Testis (tissue), 2 donors: Measurements from ENCODE around the gene LAMA3.

Source experiments
- POLR2A ChIP-seq: fragments of 450-650 bp; IDR thresholded peaks from one replicate; pipeline ENCODE4 v1.6.1; 2017; ENCODE audit warnings: antibody characterized with exemption, mild to moderate bottlenecking, moderate library complexity
- TF ChIP-seq, protein P1 (sequence below), 3 experiments: fragments of 450-650 bp in 2 of 3; fragments of 200-600 bp in 1 of 3; sonication (generic) in 1 of 3; IDR thresholded peaks; one replicate each; pipeline ENCODE4 v1.5.1; 2016 to 2019; ENCODE audit warnings: antibody characterized with exemption in 3 of 3, mild to moderate bottlenecking in 2 of 3, moderate library complexity in 1 of 3

DNA sequence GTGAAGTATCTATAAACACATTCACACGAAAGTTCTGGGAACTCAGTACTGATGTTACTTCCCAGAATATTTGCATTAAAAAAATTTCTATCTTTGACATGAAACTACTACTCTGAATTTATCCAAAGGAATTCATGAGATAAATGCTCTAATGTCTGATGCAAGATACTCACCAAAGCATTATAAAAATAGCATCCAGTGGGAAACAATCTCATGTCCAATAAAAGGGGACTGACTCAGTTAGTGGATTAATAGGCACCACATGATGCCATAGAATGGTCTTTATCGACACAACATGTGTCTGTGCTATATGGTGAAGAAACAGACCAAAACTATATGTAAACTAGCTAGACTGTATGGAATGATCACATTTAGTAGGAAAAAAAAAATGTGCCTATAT, 33.9 kb downstream of the LAMA3 start:
- no peak for TF ChIP-seq POLR2A
- TF ChIP-seq, protein P1, sequence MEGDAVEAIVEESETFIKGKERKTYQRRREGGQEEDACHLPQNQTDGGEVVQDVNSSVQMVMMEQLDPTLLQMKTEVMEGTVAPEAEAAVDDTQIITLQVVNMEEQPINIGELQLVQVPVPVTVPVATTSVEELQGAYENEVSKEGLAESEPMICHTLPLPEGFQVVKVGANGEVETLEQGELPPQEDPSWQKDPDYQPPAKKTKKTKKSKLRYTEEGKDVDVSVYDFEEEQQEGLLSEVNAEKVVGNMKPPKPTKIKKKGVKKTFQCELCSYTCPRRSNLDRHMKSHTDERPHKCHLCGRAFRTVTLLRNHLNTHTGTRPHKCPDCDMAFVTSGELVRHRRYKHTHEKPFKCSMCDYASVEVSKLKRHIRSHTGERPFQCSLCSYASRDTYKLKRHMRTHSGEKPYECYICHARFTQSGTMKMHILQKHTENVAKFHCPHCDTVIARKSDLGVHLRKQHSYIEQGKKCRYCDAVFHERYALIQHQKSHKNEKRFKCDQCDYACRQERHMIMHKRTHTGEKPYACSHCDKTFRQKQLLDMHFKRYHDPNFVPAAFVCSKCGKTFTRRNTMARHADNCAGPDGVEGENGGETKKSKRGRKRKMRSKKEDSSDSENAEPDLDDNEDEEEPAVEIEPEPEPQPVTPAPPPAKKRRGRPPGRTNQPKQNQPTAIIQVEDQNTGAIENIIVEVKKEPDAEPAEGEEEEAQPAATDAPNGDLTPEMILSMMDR (IDR thresholded peaks at IDR 0.05), result no peak
